GM19023 (cell line): Measurements from ENCODE around the gene IL15RA.
"Not testable (repeated sequence)": the region's sequence is repeated elsewhere in the genome, so short reads cannot be mapped to it uniquely, and the experiment has no call there.

Source experiments
- ATAC-seq: cut with Tn5 transposase; IDR thresholded peaks from one replicate; pipeline ENCODE4 v1.9.1; 2021; ENCODE audit warnings: mild to moderate bottlenecking, moderate library complexity; ENCODE audit not compliant: unreplicated experiment

The IL15RA gene

DNA sequence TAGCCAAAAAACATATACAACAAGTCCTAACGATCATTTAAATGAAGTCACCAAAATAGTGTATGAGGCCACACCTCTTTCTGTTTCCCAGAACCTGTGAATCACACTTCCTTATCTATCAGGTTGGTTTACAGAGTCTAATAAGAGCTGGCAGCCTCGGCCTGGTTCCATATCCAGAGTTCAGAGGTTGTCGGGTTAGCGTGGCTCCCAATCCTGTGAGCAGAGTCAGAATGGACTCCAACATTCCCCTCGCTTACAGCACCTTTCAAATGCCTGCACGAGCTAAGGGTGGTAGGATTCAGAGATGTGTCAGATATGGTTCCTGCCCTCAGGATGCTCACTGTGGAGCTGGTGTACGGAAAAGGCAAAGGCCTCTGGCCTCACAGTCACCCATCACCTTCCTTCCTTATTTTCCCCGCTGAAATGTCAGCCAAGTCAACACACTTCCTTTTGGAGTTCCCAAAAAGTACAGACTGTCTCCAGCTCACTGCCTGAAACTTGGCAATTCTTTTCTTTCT, 6.0 kb downstream of the IL15RA start:
- ATAC-seq, result no peak

DNA sequence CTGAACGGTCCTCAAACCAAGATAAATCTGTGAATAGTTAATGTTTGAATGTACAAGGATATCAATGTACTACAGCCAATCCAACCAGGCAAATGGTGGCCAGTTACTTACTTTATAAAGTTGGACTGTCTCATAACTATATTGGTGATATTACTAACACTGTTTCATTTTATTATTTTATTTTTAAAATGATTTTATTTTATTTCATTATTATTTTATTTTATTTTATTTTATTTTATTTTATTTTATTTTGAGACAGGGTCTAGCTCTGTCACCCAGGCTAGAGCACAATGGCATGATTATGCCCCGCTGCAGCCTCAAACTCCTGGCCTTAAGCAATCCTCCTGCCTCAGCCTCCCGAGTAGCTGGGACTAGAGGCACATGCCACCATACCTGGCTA, 6.8 kb downstream of the IL15RA start:
- no peak for ATAC-seq

- ATAC-seq, result no peak
These were observed 7.3 kb downstream of the IL15RA start for GRCh38 chr10:5970066-5970465.

DNA sequence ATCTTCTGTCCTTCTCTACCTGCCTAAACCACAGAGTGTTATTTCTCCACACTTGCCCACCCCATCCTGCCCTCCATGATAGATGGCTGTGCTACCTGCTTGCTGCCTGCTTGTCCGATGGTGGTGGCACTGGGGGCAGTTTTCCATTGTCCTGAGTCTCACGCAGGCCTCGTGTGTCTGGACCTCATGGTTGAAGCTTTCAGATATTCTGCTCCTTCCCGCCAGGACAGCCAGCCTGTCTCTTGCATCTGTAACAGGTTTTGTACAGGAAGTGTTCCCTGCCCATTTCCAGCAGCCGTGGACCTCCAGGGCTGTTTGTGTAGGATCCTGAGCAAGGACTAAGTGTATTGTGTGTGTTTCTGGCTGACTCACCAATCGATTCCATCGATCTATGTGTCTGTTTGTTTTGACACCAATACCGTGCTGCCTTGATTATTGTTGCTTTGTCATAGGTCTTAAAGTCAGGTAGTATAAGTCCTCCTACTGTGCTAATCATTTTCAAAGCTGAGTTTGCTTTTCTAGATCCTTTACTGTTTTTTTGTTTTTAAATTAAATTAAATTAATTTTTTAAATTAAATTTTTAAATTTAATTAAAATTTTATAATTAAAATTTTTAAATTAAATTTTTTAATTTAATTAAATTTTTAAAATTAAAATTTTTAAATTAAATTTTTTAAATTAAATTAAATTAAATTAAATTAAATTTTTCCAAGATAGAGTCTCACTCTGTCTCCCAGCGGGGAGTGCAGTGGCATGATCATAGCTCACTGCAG, 8.5 kb downstream of the IL15RA start:
- no peak for ATAC-seq

- no peak for ATAC-seq
These were observed 9.2 kb downstream of the IL15RA start for GRCh38 chr10:5968037-5968680.

GRCh38 chr10:5965266-5965665, 12.1 kb downstream of the IL15RA start:
- ATAC-seq, result no peak

- no peak for ATAC-seq
These were observed 12.6 kb downstream of the IL15RA start for GRCh38 chr10:5964736-5965135.

- ATAC-seq, result no peak
These were observed 13.8 kb downstream of the IL15RA start for GRCh38 chr10:5963591-5963990.

- ATAC-seq, result no peak
These were observed 14.3 kb downstream of the IL15RA start for GRCh38 chr10:5963071-5963470.

GRCh38 chr10:5962358-5962940, 14.9 kb downstream of the IL15RA start:
- not testable (repeated sequence) for ATAC-seq

DNA sequence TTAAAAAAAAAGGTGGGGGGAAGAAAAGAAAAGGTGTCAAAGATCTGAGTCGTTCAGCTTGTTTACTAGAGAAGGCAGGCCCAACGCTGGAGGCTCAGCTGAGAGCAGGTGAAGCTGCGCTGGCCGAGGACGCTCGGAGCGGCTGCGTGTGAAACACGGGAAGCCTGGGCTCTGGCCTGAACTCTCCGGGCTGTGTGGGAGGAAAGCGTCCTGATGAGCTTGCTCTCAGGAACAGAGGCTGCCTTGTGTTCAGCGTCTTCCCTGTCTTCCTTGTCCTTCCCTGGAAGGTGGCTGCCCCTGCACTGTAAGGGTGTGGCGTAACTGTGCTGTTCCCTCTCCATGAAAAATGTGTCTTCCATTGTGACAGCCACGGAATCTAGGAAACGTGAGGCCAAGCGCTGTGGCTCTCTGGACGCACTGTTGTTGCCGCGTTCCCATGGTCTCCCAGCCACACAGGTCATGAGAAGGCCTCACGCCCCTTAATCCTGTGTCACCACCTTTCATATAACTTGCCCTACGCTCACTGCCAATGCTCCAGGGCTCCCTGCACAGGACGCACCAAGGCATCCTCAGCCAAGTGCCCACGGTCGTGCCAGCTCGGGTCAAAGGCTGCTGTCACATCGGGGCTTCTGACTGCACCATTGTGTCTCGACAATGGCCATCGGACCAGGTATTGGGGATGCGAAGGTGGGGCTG, 15.8 kb downstream of the IL15RA start:
- ATAC-seq, result no peak

DNA sequence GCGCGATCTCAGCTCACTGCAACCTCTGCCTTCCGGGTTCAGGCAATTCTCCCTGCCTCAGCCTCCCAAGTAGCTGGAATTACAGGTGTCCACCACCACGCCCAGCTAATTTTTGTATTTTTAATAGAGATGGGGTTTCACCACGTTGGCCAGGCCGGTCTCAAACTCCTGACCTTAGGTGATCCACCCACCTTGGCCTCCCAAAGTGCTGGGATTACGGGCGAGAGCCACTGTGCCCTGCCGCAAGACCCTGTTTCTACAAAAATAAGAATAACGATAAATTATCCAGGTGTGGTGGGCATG, 16.4 kb downstream of the IL15RA start:
- not testable (repeated sequence) for ATAC-seq

GRCh38 chr10:5960070-5960972, 17.0 kb downstream of the IL15RA start:
- ATAC-seq, result no peak

DNA sequence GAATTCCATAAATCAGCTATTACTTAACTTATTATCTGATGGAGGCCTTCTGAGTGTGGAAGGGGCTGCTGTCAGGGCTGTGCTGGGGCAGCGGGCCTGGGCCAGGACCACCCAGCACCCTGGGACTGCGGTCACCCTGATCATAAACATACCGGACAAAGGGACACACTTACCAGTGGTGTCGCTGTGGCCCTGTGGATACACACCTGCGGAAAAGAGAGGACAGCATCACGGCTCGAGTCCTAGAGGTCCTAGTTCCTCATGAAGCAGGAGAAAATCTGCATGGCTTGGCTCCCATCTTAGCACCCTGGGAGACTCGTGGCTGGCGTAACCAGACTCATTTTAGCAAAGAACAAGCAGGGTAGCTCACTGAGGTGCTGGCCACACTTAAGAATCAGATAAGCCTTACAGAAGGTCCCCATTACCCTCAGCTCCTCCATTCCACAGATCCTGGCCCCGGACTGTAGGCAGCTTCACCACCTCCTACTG, 17.7 kb downstream of the IL15RA start:
- no peak for ATAC-seq

DNA sequence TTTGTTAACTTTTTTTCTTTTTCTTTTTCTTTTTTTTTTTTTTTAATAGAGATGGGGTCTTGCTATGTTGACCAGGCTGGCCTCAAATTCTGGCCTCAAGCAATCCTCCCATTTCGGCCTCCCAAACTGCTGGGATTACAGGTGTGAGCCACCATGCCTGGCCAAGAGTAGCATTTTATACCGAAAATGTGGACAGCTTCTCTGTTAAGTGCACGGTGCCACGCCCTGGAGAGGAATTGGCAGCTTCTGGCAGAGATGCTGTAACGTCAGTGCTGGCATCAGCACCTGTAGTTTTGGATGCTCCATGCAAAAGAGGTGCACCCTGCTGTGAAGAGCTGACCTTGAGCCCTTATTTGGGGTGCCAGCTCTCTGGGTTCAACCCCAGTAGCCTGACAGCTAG, 18.2 kb downstream of the IL15RA start:
- no peak for ATAC-seq

GRCh38 chr10:5958675-5959074, 18.7 kb downstream of the IL15RA start:
- ATAC-seq, result no peak

DNA sequence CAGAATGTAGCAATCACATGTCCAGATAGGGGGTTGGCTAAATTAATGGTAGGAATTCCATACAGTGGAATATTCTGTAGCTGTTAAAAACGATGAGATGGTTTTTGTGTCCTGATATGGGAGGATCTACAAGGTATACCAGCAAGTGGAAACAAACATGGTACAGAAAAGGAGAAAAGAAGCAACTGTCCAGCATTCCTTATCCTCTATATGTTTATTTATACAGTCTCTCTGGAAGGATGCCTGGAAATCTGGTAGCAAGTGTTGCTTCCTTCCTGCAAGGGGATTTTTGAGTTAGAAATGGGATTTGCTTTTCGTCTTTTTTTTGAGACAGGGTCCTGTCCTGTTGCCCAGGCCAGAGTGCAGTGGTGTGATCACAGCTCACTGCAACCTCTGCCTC, 19.3 kb downstream of the IL15RA start:
- ATAC-seq, result no peak

DNA sequence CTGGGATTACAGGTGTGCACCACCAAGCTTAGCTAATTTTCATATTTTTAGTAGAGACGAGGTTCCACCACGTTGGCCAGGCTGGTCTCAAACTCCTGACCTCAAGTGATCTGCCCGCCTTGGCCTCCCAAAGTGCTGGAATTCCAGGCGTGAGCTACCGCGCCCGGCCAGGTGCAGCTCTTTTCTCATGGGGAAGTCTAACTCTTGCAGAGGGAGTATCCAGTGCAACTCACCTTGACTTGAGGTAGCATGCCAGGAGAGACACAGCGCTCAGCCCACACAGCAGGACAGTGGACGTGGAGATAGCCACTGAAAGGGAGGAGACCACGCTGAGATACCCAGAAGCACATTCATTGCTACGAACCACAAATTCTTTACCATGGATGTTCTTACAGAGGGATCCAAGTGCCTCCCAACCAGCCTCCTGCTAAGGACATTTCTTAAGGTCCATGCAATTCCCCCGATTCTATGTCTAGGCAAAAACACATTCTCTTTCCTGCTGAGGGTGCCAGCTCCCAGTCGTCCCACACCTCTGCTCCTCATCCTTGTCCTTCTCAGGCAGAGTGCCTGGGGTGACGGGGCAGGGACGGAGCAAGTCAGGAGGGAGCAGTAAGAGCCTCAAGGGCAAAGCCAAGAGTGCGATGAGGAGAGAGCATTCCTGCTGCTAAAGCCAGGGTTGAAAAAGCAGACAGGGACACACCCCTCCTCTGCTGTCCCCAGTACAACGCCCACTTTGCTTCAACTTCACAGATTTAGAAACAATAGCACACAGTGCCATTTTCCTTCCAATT, 21.0 kb downstream of the IL15RA start:
- no peak for ATAC-seq

DNA sequence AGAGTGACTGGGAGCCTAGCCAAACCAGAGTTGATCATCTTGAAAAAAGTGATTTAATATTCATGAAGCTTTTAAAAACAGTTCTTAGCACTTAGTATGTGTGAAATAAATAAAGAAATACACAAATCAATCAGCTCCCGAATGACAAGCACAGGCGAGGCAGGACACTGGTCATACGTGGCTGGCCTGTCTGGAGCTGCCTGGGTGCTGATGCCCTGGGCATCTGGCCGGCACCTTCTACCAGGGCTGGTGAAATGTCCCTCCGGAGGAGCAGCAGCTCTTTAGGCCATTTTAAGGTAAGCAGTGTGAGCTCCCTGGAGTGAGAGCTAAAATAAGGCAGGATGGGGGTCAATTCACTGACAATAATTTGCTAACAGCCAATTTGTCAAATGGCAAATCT, 23.7 kb downstream of the IL15RA start:
- no peak for ATAC-seq
